RWPE1 (cell line): Measurements from ENCODE around the gene NUAK1.

Source experiments
- CTCF ChIA-PET: fragments of 350-600 bp; sonication (Branson Sonifier 250); formaldehyde crosslinking; extraction: SDS; loops from one replicate; lab custom pipeline; 2021; lab: Yijun Ruan, JAX
- POLR2A ChIA-PET: fragments of 400-600 bp; formaldehyde crosslinking; extraction: SDS; loops from one replicate; lab custom pipeline; 2020; ENCODE audit warnings: antibody characterized with exemption; ENCODE audit not compliant: low non-redundant PET; lab: Yijun Ruan, JAX
- DNase-seq: peaks from one replicate; pipeline ENCODE4 v3.0.0; 2012; ENCODE audit warnings: low spot score
- H3K27ac ChIP-seq: fragments of 450-650 bp; 2 replicates; pipeline ENCODE4 v1.5.1; 2017
- TF ChIP-seq, protein P1 (sequence below): fragments of 450-650 bp; conservative IDR thresholded peaks from 2 replicates; pipeline ENCODE4 v1.5.1; 2017; ENCODE audit warnings: low read depth, mild to moderate bottlenecking

Gene NUAK1

DNA sequence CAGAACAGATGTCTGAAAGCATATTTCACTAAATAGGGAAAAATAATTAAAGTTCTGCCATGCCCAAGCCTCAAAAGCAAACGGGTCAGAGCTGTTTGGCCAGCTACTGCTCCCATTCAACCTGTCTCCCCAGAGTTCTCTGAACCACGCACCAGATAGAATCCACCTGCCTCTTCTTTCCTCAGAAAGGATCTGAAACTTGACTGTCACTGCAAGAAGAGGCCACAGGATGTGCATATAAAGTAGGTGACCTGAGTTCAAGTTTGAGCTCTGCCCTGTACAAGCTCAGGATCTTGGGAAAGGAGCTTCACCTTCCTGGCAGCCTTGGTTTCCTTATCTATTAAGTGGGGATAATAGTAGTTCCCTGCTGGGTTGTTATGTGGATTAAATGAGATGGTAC, 91.8 kb downstream of the NUAK1 start:
- DNase-seq: no peak
- TF ChIP-seq, protein P1, sequence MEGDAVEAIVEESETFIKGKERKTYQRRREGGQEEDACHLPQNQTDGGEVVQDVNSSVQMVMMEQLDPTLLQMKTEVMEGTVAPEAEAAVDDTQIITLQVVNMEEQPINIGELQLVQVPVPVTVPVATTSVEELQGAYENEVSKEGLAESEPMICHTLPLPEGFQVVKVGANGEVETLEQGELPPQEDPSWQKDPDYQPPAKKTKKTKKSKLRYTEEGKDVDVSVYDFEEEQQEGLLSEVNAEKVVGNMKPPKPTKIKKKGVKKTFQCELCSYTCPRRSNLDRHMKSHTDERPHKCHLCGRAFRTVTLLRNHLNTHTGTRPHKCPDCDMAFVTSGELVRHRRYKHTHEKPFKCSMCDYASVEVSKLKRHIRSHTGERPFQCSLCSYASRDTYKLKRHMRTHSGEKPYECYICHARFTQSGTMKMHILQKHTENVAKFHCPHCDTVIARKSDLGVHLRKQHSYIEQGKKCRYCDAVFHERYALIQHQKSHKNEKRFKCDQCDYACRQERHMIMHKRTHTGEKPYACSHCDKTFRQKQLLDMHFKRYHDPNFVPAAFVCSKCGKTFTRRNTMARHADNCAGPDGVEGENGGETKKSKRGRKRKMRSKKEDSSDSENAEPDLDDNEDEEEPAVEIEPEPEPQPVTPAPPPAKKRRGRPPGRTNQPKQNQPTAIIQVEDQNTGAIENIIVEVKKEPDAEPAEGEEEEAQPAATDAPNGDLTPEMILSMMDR: no peak
- no peak overlapping the region for H3K27ac ChIP-seq
- ChIA-PET CTCF (interaction anchor here (1.0 kb wide), 1 partner anchor 89 kb away, joined by 3 read pairs; no protein-coding TSS in a partner anchor), POLR2A (no interaction called here)

DNA sequence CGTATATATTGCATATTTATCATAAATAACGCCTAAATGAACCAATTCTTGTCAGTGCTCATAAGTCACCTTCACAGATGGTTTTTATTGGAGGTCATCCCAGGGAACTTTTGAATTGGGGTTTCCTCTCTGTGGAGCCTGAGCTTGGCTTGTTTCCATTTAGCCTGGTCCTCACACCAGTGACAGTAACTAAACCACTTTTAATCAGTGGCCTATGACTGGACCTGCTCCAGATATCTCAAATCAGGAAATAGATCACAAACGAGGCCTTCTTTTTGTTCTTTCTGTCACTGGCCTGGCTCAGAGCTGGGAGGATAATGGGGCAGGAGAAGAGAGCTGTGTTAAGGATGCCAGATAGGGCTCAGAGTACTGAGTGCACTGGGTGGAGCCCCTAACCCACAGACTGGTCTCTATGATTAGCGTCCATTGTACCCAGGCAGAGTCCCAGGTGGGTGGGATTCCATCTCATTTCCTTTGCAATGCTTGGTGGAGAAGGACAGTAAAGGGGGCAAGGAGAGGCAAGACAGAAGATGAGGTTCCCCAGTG, 92.4 kb downstream of the NUAK1 start:
- no peak for DNase-seq
- no peak overlapping the region for H3K27ac ChIP-seq
- POLR2A ChIA-PET: no interaction called here
- TF ChIP-seq, protein P1: no peak
- CTCF ChIA-PET: interaction anchor here (1.0 kb wide), 1 partner anchor 90 kb away, joined by 3 read pairs; no protein-coding TSS in a partner anchor

DNA sequence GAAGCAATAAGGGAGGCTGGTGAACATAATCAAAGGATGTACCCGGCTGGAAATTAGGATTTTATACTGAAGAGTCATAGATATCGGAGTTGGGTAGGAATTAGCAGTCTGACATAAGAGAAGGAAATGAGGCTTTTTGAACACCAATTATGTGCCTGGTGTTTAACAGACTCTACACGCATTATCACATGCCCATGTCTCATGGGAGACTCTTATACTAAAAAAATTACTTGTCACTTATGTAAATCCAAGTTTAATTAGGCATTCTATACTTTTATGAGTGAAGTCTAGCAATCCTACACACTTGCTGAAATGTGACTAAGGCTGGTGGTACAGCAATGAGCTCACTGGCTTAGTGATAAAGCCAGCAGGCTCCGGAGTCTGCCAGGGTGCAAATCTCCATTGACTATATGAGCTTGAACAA, 93.5 kb downstream of the NUAK1 start:
- no peak overlapping the region for H3K27ac ChIP-seq
- POLR2A ChIA-PET: no interaction called here
- CTCF ChIA-PET: no interaction called here
- no peak for DNase-seq
- TF ChIP-seq, protein P1: no peak

DNA sequence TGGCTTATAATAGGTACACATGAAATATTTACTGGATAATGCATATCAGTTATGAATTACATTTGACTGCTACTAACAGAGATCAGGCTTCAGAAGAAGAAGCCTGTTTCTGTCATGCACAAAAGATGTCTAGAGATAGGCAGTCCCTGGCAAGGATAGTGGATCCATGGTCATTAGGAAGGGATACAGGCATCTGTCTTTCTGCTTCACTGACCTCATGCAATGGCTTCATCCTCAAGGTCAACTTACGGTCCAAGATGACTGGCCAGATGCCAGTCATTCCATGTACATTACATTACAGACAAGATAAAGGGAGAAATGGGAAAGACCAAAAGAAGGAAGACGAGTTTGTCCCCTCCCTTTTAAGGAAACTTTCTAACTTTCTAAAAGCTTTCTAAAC, 94.0 kb downstream of the NUAK1 start:
- no peak for DNase-seq
- ChIA-PET POLR2A (no interaction called here), CTCF (no interaction called here)
- no peak overlapping the region for H3K27ac ChIP-seq
- TF ChIP-seq, protein P1: no peak

DNA sequence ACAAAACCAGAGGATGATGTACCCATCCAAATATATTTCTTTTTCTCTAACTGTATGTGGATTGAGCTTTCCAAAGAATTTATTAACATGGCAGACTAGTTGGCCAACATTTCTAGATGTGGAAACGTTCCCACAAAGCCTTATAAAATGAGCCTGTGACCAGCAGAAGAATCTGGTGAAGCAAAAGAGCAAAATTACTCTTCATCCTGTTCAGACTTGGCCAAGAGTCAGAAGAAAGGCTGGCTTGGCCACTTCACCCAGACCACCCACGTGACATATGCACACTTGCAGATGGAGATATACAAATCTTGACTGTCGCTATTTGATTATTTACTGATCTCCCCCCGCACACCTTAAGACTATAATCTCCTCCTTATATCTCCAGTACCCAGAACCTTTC, 96.7 kb downstream of the NUAK1 start:
- TF ChIP-seq, protein P1: no peak
- POLR2A ChIA-PET: no interaction called here

DNA sequence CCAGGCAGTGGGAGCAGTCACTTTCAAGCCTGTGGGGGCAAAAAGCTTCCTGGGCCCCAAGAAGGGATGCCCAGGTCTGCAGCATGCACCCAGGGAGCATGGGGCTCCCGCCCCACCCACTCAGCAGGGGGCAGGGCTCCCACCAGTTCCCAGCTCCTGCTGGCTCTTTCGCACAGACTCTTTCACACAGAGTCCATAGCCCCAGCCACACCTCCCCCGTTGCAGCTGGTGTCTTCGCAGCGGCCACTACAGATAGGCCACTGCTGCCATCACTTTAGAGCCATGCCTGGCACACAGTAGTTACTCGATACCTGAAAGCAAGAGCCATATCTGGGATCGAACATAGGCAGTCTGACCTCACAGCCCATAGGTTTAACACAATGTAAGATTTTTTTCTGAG, 98.2 kb downstream of the NUAK1 start:
- no peak overlapping the region for H3K27ac ChIP-seq
- TF ChIP-seq, protein P1: no peak
- POLR2A ChIA-PET: no interaction called here
- no peak for DNase-seq
- CTCF ChIA-PET: no interaction called here

More for the DNA sequence above, 96.7 kb downstream of the NUAK1 start:
- no peak for DNase-seq
- no peak overlapping the region for H3K27ac ChIP-seq
- CTCF ChIA-PET: no interaction called here
